Astrocyte (in vitro differentiated cells and primary cell): ENCODE data around the gene EDN3.

Experiments
- EZH2 ChIP-seq: IDR thresholded peaks from 2 replicates; pipeline ENCODE4 v1.6.1; 2012; ENCODE audit warnings: mild to moderate bottlenecking, low read length, inconsistent platforms; ENCODE audit not compliant: insufficient read depth
- TF ChIP-seq, protein P1 (sequence below): IDR thresholded peaks from 2 replicates; pipeline ENCODE4 v1.5.1; 2011; ENCODE audit warnings: low read depth, mild to moderate bottlenecking, inconsistent platforms, low read length, moderate library complexity; ENCODE audit not compliant: insufficient read depth

DNA sequence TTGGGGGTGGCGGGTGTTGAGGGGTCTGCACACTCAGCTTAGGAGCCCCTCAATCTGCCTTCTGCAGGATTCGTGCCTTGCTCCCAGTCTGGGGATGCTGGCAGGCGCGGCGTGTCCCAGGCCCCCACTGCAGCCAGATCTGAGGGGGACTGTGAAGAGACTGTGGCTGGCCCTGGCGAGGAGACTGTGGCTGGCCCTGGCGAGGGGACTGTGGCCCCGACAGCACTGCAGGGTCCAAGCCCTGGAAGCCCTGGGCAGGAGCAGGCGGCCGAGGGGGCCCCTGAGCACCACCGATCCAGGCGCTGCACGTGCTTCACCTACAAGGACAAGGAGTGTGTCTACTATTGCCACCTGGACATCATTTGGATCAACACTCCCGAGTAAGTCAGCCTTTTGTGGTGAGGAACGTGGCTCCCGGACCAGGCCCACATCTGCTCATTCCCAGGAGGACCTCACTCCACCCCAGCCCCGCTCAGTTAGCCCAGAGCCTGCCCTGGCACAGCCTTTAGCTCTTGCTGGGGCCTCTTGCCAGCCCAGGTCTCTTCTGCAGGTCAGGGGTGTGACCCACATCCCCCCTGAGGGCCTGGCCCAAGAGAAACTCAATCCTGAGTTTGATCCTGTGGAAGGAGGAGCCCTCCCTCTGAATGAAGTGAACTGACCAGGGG, 1.1 kb downstream of the EDN3 start:
- TF ChIP-seq, protein P1, sequence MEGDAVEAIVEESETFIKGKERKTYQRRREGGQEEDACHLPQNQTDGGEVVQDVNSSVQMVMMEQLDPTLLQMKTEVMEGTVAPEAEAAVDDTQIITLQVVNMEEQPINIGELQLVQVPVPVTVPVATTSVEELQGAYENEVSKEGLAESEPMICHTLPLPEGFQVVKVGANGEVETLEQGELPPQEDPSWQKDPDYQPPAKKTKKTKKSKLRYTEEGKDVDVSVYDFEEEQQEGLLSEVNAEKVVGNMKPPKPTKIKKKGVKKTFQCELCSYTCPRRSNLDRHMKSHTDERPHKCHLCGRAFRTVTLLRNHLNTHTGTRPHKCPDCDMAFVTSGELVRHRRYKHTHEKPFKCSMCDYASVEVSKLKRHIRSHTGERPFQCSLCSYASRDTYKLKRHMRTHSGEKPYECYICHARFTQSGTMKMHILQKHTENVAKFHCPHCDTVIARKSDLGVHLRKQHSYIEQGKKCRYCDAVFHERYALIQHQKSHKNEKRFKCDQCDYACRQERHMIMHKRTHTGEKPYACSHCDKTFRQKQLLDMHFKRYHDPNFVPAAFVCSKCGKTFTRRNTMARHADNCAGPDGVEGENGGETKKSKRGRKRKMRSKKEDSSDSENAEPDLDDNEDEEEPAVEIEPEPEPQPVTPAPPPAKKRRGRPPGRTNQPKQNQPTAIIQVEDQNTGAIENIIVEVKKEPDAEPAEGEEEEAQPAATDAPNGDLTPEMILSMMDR, result no peak
- TF ChIP-seq EZH2, result no peak
